SW480 (cell line): ENCODE results near the gene PPAT.
"Not testable (repeated sequence)": the region's sequence is repeated elsewhere in the genome, so short reads cannot be mapped to it uniquely, and the experiment has no call there.

Experiments
- DNase-seq: peaks from one replicate; pipeline ENCODE4 v3.0.0-alpha.2; 2016; ENCODE audit warnings: low spot score

PPAT gene

DNA sequence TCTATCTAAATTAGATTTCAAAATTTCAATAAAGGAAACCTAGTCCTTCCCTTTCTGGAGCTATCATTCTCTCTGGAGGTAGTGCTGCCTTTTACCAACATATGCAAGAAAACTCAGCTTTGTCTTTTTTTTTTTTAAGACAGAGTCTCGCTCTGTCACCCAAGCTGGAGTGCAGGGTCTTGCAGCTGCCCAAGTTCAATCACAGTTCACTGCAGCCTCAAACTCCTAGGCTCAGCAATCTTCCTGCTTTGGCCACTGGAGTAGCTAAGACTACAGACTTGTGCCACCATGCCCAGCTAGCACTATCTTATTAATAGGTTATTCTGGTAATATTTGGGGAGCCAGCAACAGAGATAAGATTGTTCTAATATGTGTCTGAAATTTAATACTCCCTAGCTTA, 60.5 kb downstream of the PPAT start:
- DNase-seq, result no peak

DNA sequence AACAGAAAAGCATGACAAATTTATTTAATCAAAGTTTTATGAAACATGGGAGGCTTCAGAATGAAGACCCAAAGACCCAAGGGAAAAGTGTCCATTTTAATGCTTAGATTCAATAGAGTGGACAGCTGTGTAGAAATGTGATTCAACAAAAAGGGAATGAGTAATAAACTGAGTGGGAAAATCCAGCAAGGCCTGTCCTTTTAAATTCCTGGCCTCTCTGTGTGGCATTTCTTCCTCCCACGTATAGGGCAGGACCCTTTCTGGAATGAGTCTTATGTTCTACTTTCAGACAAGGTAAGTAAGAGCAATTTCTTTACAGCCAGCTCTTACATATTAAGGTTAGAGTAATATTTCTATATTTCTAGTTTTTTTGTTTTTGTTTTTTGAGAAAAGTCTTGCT, 62.6 kb downstream of the PPAT start:
- no peak for DNase-seq

DNA sequence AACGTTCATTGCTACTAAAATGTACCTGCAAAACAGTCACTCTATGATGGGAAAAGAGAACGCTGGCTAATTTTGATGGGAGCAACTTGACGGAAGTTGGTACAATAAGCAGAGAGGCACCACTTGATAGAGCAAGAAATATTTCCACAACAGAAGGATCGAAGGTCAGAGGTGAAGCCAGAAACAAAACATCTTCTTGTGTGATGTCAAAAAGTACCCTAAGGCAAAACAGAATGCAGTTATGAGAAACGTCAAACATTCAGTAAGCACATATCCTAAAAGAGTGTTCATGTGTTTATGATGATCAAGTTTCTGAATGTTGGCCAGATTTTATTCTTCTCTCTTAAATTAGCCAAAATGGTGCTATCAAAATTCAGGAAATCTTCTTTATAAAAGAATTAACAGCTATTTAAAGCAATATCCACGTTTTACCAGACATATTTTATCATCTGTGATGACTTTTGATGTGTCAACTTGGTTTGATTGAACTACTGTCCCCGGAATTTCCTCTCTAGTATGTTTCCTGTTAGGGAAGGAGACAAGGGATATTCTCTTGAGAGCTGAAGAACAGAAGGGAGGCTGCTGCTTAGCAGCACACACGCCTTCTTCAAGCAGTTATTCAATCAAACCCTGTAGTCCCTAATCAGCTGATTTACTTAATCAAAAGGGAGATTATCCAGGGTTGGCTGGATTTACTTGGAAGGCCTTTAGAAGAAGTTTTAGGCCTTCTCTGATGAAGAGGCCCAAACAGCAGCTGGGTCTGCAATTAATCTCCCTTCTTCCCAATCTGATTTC, 63.8 kb downstream of the PPAT start:
- DNase-seq, result no peak

DNA sequence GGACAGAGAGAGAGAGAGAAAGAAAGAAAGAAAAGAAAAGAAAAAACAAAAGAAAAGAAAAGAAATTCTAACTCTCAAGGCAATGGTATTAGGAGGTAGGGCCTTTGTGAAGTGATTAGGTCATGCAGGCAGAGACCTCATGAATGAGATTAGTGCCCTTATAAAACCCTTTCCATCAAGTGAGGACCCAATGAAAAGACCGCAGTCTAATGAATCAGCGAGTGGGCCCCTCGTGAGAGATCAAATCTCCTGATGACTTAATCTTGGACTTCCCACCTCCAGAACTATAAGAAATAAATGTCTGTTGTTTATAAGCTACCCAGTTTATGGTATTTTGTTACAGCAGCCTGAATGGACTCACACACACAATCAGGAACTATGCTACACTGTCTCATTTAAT, 65.0 kb downstream of the PPAT start:
- no peak for DNase-seq

DNA sequence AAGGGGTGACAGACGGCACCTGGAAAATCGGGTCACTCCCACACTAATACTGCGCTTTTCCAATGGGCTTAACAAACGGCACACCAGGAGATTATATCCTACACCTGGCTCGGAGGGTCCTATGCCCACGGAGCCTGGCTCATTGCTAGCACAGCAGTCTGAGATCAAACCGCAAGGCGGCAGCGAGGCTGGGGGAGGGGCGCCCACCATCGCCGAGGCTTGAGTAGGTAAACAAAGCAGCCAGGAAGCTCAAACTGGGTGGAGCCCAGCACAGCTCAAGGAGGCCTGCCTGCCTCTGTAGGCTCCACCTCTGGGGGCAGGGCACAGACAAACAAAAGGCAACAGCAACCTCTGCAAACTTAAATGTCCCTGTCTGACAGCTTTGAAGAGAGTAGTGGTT, 72.4 kb downstream of the PPAT start:
- not testable (repeated sequence) for DNase-seq

DNA sequence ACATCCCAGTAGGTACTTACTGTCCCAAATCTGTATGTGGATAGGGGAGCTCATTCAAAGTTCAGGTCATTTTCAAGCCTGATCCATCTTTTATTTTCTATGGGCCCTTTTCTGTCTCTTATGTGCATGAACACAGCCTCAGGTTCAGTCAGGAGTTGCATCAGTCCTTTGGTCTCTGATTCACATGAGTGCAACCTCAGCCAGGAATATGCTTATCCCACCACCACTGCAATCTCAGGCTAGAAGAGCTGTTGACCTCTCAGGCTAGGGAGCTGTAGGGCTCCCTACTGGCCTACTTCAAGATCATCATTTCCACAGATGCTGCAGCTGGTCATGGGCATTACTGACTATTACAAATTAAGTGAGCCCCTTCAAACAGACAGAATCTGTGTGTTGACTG, 75.3 kb downstream of the PPAT start:
- no peak for DNase-seq

DNA sequence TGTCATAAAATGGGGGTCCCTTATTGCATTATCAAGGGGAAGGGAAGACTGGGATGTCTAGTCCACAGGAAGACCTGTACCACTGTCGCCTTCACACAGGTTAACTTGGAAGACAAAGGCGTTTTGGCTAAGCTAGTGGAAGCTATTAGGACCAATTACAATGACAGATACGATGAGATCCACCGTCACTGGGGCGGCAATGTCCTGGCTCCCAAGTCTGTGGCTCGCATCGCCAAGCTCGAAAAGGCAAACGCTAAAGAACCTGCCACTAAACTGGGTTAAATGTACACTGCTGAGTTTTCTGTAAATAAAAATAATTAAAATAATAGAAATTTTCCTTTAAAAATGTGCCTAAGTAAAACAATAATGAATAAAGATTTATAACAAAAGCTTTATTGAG, 78.8 kb downstream of the PPAT start:
- DNase-seq, result no peak

DNA sequence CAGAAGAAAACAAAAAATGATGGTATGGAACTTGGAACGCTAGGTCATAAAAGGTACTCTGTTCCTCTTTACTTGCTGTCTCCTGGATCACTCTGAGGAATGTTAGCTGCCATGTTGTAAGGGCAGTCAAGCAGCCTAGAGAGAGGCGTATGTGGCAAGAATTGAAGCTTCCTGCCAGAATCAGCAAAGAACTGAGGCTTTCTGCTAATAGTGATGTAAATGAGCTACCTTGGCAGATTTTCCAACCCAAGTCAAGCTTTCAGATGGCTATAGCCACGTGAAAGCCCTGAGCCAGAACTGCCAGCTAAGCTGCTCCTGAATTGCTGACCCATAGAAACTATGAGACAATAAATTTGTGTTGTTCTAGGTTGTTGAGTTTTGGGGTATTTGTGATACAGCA, 86.8 kb downstream of the PPAT start:
- DNase-seq, result no peak

DNA sequence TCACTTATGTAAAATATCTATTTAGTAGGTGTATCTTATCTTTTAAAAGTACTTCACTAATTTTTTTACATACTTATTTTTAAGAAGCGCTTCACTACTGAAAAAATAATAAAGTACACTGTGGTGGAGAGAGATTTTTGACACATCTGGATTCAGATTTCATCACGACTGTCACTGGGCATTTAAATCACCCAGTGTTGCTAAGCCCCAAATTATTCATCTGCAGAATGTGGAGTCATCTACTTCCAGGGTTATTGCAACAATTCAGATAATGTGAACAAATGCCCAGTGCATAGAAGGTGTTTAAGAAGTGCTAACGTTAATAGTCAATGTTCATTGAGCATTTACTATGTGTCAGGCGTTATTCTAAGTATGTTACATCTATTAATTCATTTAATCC, 90.0 kb downstream of the PPAT start:
- no peak for DNase-seq
